CD4-positive, alpha-beta T cell treated with Interleukin-15 for 4 hours (primary cell): ENCODE data around the gene DOHH.

Experiments
- DNase-seq: peaks from one replicate; pipeline ENCODE4 v3.0.0-alpha.2; 2020; ENCODE audit warnings: low spot score

Gene DOHH

DNA sequence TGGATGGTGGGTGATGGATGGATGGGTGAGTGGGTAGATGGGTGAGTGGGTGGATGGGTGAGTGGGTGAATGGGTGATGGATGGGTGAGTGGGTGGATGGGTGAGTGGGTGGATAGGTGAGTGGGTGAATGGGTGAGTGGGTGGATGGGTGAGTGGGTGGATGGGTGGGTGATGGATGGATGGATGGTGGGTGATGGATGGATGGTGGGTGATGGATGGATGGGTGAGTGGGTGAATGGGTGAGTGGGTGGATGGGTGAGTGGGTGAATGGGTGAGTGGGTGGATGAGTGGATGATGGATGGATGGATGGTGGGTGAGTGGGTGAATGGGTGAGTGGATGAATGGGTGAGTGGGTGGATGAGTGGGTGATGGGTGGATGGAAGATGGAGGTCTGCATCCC is 23.0 kb downstream of the DOHH start:
- no peak for DNase-seq

GRCh38 chr19:3476830-3477229 is 23.6 kb downstream of the DOHH start:
- DNase-seq: no peak

GRCh38 chr19:3475449-3475848 is 25.0 kb downstream of the DOHH start:
- no peak for DNase-seq

DNA sequence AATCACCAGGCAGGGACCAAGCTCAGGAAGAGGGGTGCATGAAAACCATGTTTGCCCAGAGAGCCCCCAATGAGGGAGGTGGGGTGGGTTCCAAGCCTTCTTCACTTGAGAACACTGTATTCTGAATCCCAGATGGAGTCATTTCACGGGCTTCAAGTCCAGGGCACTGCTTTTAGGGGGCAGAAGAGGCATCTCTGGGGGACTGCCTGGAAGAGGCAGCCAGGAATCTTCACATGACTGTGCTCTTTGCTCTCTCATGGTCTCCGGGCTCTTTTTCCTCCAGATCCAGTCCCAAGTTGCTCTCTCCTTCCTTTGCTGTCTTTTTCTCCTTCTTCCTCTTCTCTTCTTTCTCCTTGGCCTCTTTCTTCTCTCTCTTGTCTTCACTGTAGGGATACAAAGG is 25.9 kb downstream of the DOHH start:
- no peak for DNase-seq

DNA sequence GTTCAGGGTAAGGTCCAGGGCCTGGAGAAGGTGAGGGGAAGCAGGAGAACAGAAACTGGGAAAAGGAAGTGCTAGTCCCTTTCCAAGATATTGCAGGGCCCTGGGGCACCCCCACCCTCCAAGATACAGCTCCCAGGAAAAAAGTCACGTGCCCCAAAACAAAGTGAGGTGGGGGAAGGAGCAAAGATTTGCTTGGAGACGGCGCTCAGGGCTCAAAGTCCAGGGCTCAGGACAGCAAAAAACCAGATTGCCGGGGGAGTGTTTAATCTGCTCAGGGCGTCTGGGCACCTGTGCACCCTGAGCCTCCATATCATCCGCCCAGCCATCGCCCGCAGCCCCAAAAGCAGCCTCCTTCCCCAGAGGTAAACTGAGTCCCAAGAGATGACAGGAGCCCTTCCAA is 26.5 kb downstream of the DOHH start:
- DNase-seq: no peak

- peak; percentile 27 for DNase-seq
Measured at GRCh38 chr19:3471954-3472655, 28.4 kb downstream of the DOHH start.

- no peak for DNase-seq
Measured at GRCh38 chr19:3470500-3471128, 29.9 kb downstream of the DOHH start.

- DNase-seq: no peak
Measured at GRCh38 chr19:3469638-3470499, 30.6 kb downstream of the DOHH start.

DNA sequence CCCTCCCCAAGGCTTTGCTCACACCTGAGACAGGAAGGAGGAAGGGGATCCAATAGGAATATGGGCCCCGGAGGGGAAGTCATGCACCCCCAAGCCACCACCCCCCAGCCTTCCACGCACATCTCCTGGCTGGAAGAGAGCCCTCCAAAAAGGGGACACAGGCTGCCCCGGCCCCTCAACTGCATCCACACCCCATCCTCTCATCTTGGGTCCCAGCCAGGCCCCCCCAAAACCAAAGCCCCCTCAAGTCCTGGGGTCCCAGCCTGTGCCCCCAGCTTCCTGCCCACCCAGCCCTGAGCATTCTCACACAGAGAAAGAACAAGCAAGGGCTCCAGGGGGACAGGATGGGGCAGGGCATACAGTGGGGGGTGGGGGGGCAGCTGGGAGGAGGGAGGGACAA is 32.3 kb downstream of the DOHH start:
- no peak for DNase-seq

DNA sequence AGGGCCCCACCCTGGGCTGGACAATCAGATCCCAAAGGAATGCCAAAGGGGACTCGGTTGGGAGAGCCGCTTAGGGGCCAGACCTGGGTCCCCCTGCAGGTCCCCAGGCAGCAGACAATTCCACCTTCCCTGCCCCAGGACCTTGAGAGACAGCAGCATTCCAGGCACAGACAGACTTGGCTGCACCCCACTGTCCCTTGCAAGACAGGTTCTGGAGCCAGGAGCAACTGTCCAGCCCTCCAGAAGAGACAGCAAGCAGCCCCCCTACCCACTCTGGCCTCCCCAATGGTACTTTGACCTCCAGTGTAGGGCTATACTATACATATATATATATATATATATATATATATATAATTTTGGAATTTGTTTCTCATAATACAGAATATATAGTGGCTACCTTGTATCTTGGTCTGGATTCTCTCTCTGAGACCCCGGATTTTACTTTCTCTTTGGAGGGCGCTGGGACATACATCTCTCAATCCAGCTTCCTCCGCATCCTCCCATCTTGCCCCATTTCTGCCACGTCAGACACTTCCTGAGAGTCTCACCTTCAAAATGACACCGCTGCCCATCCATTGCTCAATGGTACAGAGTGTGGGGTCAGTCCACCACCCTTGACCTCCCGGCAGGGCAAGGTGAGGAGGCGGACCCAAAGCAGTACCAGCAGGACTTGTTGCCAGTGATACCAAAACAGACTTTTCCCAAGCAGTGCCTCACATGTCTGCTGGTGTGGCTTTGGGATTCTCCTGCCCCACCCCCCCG is 32.9 kb downstream of the DOHH start:
- no peak for DNase-seq

GRCh38 chr19:3466635-3467034 is 33.8 kb downstream of the DOHH start:
- DNase-seq: no peak

GRCh38 chr19:3465552-3465951 is 34.9 kb downstream of the DOHH start:
- DNase-seq: no peak

- DNase-seq: no peak
Measured at GRCh38 chr19:3464587-3465235, 35.8 kb downstream of the DOHH start.

DNA sequence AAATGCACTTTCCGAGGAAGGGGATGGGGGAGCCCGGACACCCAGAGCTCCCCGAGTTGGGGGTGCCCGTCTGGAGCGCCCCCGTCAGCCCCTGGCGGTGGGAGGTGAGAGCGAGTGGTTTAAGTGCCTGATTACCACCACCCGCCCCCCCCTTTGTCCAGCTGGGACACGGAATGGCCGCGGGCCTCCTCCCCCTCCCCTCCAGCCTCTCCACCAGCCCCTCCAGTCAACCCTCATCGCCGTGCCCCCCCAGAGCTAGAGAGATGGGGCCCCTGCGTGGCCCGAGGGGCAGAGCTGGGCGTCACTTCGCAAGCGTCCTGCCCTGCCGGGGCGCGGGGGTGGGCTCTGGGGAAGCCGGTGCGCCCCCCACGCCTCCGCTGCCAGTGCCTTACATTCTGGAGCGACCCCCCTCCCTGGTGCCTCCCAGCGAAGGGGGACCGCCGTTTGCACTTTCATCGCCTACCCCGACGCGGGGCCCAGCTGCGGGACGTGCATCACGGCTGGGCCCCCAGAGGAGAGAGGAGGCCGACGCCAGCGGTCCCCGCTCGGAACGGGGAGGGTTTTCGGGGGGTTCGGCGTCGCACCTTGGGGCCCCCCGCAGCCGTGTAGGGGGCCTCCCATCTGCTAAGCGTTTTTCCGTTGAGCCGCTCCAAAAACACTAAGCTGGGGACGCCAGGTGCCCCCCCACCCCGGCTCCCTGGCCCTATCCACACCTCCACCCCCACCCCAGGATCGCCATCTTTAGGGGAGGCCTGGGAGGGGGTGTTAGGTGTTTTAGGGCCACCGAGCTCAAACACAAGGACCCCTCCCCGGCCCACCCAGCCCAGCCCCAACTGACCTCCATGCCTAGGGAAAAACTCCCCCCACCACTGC is 36.5 kb downstream of the DOHH start:
- DNase-seq: no peak

GRCh38 chr19:3462991-3463713 is 37.3 kb downstream of the DOHH start:
- DNase-seq: no peak

DNA sequence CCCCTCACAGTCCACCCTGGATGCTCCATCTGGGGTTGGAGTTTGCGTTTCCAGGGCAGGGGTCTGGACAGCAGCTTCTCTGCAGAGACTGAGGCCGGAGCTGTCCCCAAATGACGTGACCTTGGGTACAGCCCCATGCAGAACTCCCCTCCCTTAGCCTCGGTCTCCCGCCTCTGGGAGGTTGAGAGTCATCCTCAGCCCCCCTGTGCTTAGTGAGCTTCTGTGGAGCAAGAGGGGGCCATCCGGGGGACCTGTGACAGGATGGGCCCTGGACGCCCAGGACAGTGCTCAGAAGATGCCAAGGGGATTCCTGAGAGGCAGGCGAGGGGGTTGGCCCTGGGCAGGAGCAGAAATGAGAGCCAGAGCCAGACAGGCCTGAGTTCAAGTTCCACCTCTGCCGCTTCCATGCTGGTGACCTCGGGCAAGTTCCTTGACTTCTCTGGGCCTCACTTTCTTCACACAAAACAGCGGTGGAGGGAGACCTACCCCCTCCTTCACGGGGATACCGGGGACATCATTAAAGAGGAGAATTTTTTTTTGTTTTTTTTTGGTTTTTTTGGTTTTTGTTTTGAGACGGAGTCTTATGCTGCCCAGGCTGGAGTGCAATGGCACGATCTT is 40.4 kb downstream of the DOHH start:
- DNase-seq: no peak

GRCh38 chr19:3459089-3459881 is 41.2 kb downstream of the DOHH start:
- DNase-seq: no peak

- no peak for DNase-seq
Measured at GRCh38 chr19:3458229-3459088, 42.0 kb downstream of the DOHH start.
